H9 (cell line): ENCODE measurements around the gene PLCH2. TPM values are rescaled to one million over a fixed set of nuclear protein-coding genes. Genes with fewer than 3 reads are reported as not detected.

Experiments
- DNase-seq: peaks from one replicate; pipeline ENCODE4 v3.0.0-alpha.2; 2017
- H2AFZ ChIP-seq: one replicate; pipeline ENCODE4 v1.6.1; 2013; ENCODE audit warnings: mild to moderate bottlenecking, low read length, control low read depth, moderate library complexity
- H2AK5ac ChIP-seq: 2 replicates; pipeline ENCODE4 v1.6.1; 2013; ENCODE audit warnings: low read length, control low read depth, mixed read lengths; ENCODE audit not compliant: insufficient read length
- H2BK120ac ChIP-seq: one replicate; pipeline ENCODE4 v1.6.1; 2013; ENCODE audit warnings: low read depth, mild to moderate bottlenecking, low read length, control low read depth, inconsistent platforms; ENCODE audit not compliant: poor library complexity, severe bottlenecking
- H2BK12ac ChIP-seq: 2 replicates; pipeline ENCODE4 v1.6.1; 2013; ENCODE audit warnings: low read length, control low read depth, mixed read lengths, low read depth; ENCODE audit not compliant: insufficient read length
- H2BK15ac ChIP-seq: 2 replicates; pipeline ENCODE4 v1.6.1; 2013; ENCODE audit warnings: low read depth, low read length, control low read depth
- H2BK20ac ChIP-seq: one replicate; pipeline ENCODE4 v1.6.1; 2013; ENCODE audit warnings: low read depth, mild to moderate bottlenecking, low read length, control low read depth, inconsistent platforms; ENCODE audit not compliant: poor library complexity, severe bottlenecking
- H2BK5ac ChIP-seq: 2 replicates; pipeline ENCODE4 v1.6.1; 2013; ENCODE audit warnings: low read length, control low read depth, mixed read lengths; ENCODE audit not compliant: insufficient read length
- H3K14ac ChIP-seq: 2 replicates; pipeline ENCODE4 v1.6.1; 2013; ENCODE audit warnings: low read length, control low read depth; ENCODE audit not compliant: insufficient read depth
- H3K18ac ChIP-seq: 2 replicates; pipeline ENCODE4 v1.6.1; 2013; ENCODE audit warnings: low read depth, mild to moderate bottlenecking, mixed read lengths, low read length, control low read depth; ENCODE audit not compliant: insufficient read length
- H3K23ac ChIP-seq: 2 replicates; pipeline ENCODE4 v1.6.1; 2013; ENCODE audit warnings: low read length, control low read depth, mixed read lengths, low read depth; ENCODE audit not compliant: insufficient read length
- H3K23me2 ChIP-seq: 2 replicates; pipeline ENCODE4 v1.6.1; 2013; ENCODE audit warnings: low read depth, mild to moderate bottlenecking, mixed read lengths, low read length, control low read depth; ENCODE audit not compliant: insufficient read length, poor library complexity, severe bottlenecking
- H3K27ac ChIP-seq: 2 replicates; pipeline ENCODE4 v1.5.1; 2013; ENCODE audit warnings: low read length, control low read depth, mixed read lengths, low read depth; ENCODE audit not compliant: insufficient read length
- H3K27me3 ChIP-seq: 2 replicates; pipeline ENCODE4 v1.6.1; 2013; ENCODE audit warnings: low read length, control low read depth, inconsistent platforms; ENCODE audit not compliant: insufficient read depth
- H3K4ac ChIP-seq: 2 replicates; pipeline ENCODE4 v1.6.1; 2013; ENCODE audit warnings: low read depth, mild to moderate bottlenecking, control low read depth, inconsistent platforms, low read length, moderate library complexity
- H3K4me1 ChIP-seq: 2 replicates; pipeline ENCODE4 v1.6.1; 2013; ENCODE audit warnings: low read length, control low read depth, inconsistent platforms; ENCODE audit not compliant: insufficient read depth
- H3K4me2 ChIP-seq: 2 replicates; pipeline ENCODE4 v1.6.1; 2013; ENCODE audit warnings: low read length, control low read depth, mixed read lengths; ENCODE audit not compliant: insufficient read length, insufficient read depth
- H3K56ac ChIP-seq: 2 replicates; pipeline ENCODE4 v1.6.1; 2013; ENCODE audit warnings: low read depth, mild to moderate bottlenecking, mixed read lengths, low read length, control low read depth; ENCODE audit not compliant: insufficient read length
- H3K79me1 ChIP-seq: 2 replicates; pipeline ENCODE4 v1.6.1; 2013; ENCODE audit warnings: low read depth, mild to moderate bottlenecking, moderate library complexity, low read length, control low read depth, inconsistent platforms; ENCODE audit not compliant: insufficient read depth, poor library complexity, severe bottlenecking
- H3K79me2 ChIP-seq: 2 replicates; pipeline ENCODE4 v1.6.1; 2013; ENCODE audit warnings: low read length, control low read depth, inconsistent platforms; ENCODE audit not compliant: insufficient read depth
- H3K9ac ChIP-seq: 2 replicates; pipeline ENCODE4 v1.6.1; 2013; ENCODE audit warnings: low read length, control low read depth, mixed read lengths; ENCODE audit not compliant: insufficient read length; ENCODE audit errors: extremely low read depth
- H3K9me3 ChIP-seq: one replicate; pipeline ENCODE4 v1.6.1; 2013; ENCODE audit warnings: low read depth, low read length, inconsistent platforms; ENCODE audit not compliant: control insufficient read depth
- H3T11ph ChIP-seq: one replicate; pipeline ENCODE4 v1.6.1; 2013; ENCODE audit warnings: mild to moderate bottlenecking, low read length, control low read depth, inconsistent platforms
- H4K20me1 ChIP-seq: one replicate; pipeline ENCODE4 v1.6.1; 2013; ENCODE audit not compliant: control insufficient read depth, insufficient read length, insufficient read depth
- H4K5ac ChIP-seq: 2 replicates; pipeline ENCODE4 v1.6.1; 2013; ENCODE audit warnings: low read depth, mild to moderate bottlenecking, mixed read lengths, low read length, control low read depth; ENCODE audit not compliant: insufficient read length
- H4K8ac ChIP-seq: replicated peaks from 2 replicates; pipeline ENCODE4 v1.6.1; 2013; ENCODE audit warnings: low read length, control low read depth, mixed read lengths, low read depth; ENCODE audit not compliant: insufficient read length
- H4K91ac ChIP-seq: 2 replicates; pipeline ENCODE4 v1.6.1; 2013; ENCODE audit warnings: low read depth, mild to moderate bottlenecking, moderate library complexity, mixed read lengths, low read length, control low read depth; ENCODE audit not compliant: insufficient read length
- H3K27ac Mint-ChIP-seq, 3 experiments: 2 replicates in 2 of 3; 3 replicates in 1 of 3; pipeline ENCODE4 v1.8.0; 2020 to 2021; ENCODE audit warnings: mixed read lengths in 3 of 3, mild to moderate bottlenecking in 1 of 3, moderate library complexity in 1 of 3
- H3K27me3 Mint-ChIP-seq: 2 replicates; pipeline ENCODE4 v1.8.0; 2021; ENCODE audit warnings: low read depth, mild to moderate bottlenecking, moderate library complexity, mixed read lengths
- H3K36me3 Mint-ChIP-seq, 3 experiments: 2 replicates in 2 of 3; 3 replicates in 1 of 3; pipeline ENCODE4 v1.8.0; 2020 to 2021; ENCODE audit warnings: low read depth in 3 of 3, mixed read lengths in 3 of 3; ENCODE audit not compliant: insufficient read depth in 1 of 3
- H3K4me1 Mint-ChIP-seq, 2 experiments: 2 replicates each; pipeline ENCODE4 v1.8.0; 2020; ENCODE audit warnings: mixed read lengths in 2 of 2
- H3K4me3 Mint-ChIP-seq, 2 experiments: 2 replicates in 1 of 2; 3 replicates in 1 of 2; pipeline ENCODE4 v1.8.0; 2020 to 2021; ENCODE audit warnings: mild to moderate bottlenecking in 2 of 2, mixed read lengths in 2 of 2, moderate library complexity in 1 of 2
- H3K9me3 Mint-ChIP-seq, 2 experiments: 2 replicates in 1 of 2; 3 replicates in 1 of 2; pipeline ENCODE4 v1.8.0; 2020; ENCODE audit warnings: mild to moderate bottlenecking in 2 of 2, mixed read lengths in 2 of 2, moderate library complexity in 1 of 2
- WGBS: extraction: QIAGEN DNeasy Blood & Tissue Kit; methylation state at CpG from one replicate; pipeline ENCODE4 v1.1.7; 2013; ENCODE audit warnings: missing lambda C conversion rate, low lambda C conversion rate, mixed read lengths; ENCODE audit not compliant: insufficient read length; ENCODE audit errors: extremely low coverage; 5-methylcytosine and 5-hydroxymethylcytosine counted together
- total RNA-seq: library from RNA; stranded (reverse); gene quantifications from 2 replicates; pipeline ENCODE4 v1.2.1, GENCODE V29; 2021
- TF ChIP-seq, protein P1 (sequence below): fragments of 200-600 bp; sonication (generic); conservative IDR thresholded peaks from 3 replicates; pipeline ENCODE4 v1.8.0; 2021; ENCODE audit warnings: antibody characterized with exemption, mild to moderate bottlenecking

PLCH2 gene
- total RNA-seq, 1 experiment from 2014 or later: 0.09 TPM

- Histone ChIP-seq H2BK5ac (no peak overlapping the region), H2AK5ac (no peak overlapping the region), H3K4me1 (no peaks in the 10 kb centered on the region), H4K20me1 (no peaks in the 10 kb centered on the region), H2BK120ac (no peak overlapping the region), H3K4me2 (no peak overlapping the region), H3K79me2 (no peaks in the 10 kb centered on the region), H3K18ac (no peak overlapping the region), H4K5ac (no peak overlapping the region), H4K8ac (no peak overlapping the region), H3T11ph (no peak overlapping the region), H3K23me2 (no peaks in the 10 kb centered on the region), H2BK20ac (no peak overlapping the region), H3K14ac (no peak overlapping the region), H3K23ac (no peak overlapping the region), H3K9me3 (no peaks in the 10 kb centered on the region), H2BK15ac (no peak overlapping the region), H3K9ac (no peak overlapping the region), H3K79me1 (no peaks in the 10 kb centered on the region), H3K56ac (no peak overlapping the region), H4K91ac (no peak overlapping the region), H2AFZ (no peak overlapping the region), H3K4ac (no peak overlapping the region), H2BK12ac (no peak overlapping the region), H3K27ac (no peak overlapping the region), H3K27me3 (no peaks in the 10 kb centered on the region)
- H3K9me3 Mint-ChIP-seq: no peaks in the 10 kb centered on the region
- H3K4me3 Mint-ChIP-seq: no peak overlapping the region
- TF ChIP-seq, protein P1, sequence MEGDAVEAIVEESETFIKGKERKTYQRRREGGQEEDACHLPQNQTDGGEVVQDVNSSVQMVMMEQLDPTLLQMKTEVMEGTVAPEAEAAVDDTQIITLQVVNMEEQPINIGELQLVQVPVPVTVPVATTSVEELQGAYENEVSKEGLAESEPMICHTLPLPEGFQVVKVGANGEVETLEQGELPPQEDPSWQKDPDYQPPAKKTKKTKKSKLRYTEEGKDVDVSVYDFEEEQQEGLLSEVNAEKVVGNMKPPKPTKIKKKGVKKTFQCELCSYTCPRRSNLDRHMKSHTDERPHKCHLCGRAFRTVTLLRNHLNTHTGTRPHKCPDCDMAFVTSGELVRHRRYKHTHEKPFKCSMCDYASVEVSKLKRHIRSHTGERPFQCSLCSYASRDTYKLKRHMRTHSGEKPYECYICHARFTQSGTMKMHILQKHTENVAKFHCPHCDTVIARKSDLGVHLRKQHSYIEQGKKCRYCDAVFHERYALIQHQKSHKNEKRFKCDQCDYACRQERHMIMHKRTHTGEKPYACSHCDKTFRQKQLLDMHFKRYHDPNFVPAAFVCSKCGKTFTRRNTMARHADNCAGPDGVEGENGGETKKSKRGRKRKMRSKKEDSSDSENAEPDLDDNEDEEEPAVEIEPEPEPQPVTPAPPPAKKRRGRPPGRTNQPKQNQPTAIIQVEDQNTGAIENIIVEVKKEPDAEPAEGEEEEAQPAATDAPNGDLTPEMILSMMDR: no peak
- no peak overlapping the region for H3K27ac Mint-ChIP-seq
- peaks cover 14% of the 10 kb centered on the region for H3K27me3 Mint-ChIP-seq
- no peaks in the 10 kb centered on the region for H3K36me3 Mint-ChIP-seq
- WGBS: no CpG with 5 or more reads among the region's 7 CpGs
- no peak for DNase-seq
- no peaks in the 10 kb centered on the region for H3K4me1 Mint-ChIP-seq
Measured at GRCh38 chr1:2501820-2502119, 25.7 kb downstream of the PLCH2 start.
